HEK293T (cell line): ENCODE measurements around the gene AHDC1.

Source experiments
- ELF4 ChIP-seq: fragments of 450-650 bp; IDR thresholded peaks from 2 replicates; pipeline ENCODE4 v1.6.1; 2017; ENCODE audit warnings: antibody characterized with exemption
- FOXK2 ChIP-seq: fragments of 450-650 bp; IDR thresholded peaks from 2 replicates; pipeline ENCODE4 v1.6.1; 2016; ENCODE audit warnings: mild to moderate bottlenecking
- FOXM1 ChIP-seq: fragments of 450-650 bp; IDR thresholded peaks from 2 replicates; pipeline ENCODE4 v1.6.1; 2017; ENCODE audit warnings: mild to moderate bottlenecking, borderline replicate concordance
- SP1 ChIP-seq: fragments of 450-650 bp; IDR thresholded peaks from 2 replicates; pipeline ENCODE4 v1.6.1; 2017
- TARDBP ChIP-seq: fragments of 450-650 bp; IDR thresholded peaks from 2 replicates; pipeline ENCODE4 v1.6.1; 2016

DNA sequence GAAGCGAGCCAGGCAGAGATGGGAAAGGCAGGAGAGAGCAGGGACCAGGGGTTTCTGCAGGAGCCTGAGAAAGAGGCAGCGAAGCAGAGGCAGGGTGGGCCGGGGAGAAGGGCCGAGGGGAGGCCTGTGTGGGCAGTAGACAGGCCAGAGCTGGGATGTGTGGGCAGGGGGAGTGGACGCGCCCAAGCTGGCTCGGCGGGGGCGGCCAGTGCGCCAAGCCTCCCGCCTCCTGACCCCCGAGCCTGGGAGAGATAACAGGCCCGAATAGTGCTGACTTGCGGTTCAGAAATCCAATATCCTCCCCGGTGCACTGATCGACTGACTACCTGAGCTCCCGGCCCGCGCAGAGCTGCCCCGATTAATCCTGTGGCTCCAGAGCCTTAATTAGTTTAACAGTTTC is 41.9 kb downstream of the AHDC1 start:
- TF ChIP-seq FOXK2 (no peak), SP1 (no peak), TARDBP (no peak), FOXM1 (no peak), ELF4 (no peak)
